Liver (tissue), 9 donors: Measurements from ENCODE around the gene CCDC12. TPM values are rescaled to one million over a fixed set of nuclear protein-coding genes. Genes with fewer than 3 reads are reported as not detected.

Experiments used
- DNase-seq: peaks from one replicate; pipeline ENCODE4 v3.0.0-alpha.2; 2017; ENCODE audit warnings: low spot score
- H3K27ac ChIP-seq, 2 donors: one replicate each; pipeline ENCODE4 v1.7.0; 2013; ENCODE audit warnings: inconsistent platforms in 2 of 2, low read length in 2 of 2, control low read depth in 1 of 2, low read depth in 1 of 2, mild to moderate bottlenecking in 1 of 2
- H3K27me3 ChIP-seq, 4 donors: one replicate each; pipeline versions ENCODE4 v1.6.1 to v1.7.0; 2013; ENCODE audit warnings: low read length in 3 of 4, inconsistent platforms in 1 of 4, mild to moderate bottlenecking in 1 of 4, moderate library complexity in 1 of 4; ENCODE audit not compliant: control insufficient read depth in 4 of 4, insufficient read depth in 4 of 4
- H3K36me3 ChIP-seq, 4 donors: one replicate each; pipeline versions ENCODE4 v1.6.1 to v1.7.0; 2013; ENCODE audit warnings: low read length in 3 of 4, mild to moderate bottlenecking in 3 of 4, low read depth in 1 of 4, moderate library complexity in 1 of 4; ENCODE audit not compliant: control insufficient read depth in 4 of 4, insufficient read depth in 3 of 4
- H3K4me1 ChIP-seq, 4 donors: one replicate each; pipeline versions ENCODE4 v1.6.1 to v1.7.0; 2013; ENCODE audit warnings: low read length in 3 of 4, mild to moderate bottlenecking in 3 of 4, moderate library complexity in 1 of 4; ENCODE audit not compliant: control insufficient read depth in 4 of 4, insufficient read depth in 4 of 4
- H3K4me3 ChIP-seq, 3 donors: one replicate each; pipeline versions ENCODE4 v1.6.1 to v1.7.0; 2013; ENCODE audit warnings: low read length in 3 of 3, control low read depth in 1 of 3, low read depth in 1 of 3, mild to moderate bottlenecking in 1 of 3
- H3K9ac ChIP-seq, 2 donors: one replicate each; pipeline ENCODE4 v1.7.0; 2013; ENCODE audit warnings: low read length in 2 of 2, mild to moderate bottlenecking in 2 of 2, moderate library complexity in 2 of 2, control low read depth in 1 of 2, low read depth in 1 of 2
- H3K9me3 ChIP-seq, 4 donors: one replicate each; pipeline versions ENCODE4 v1.6.1 to v1.7.0; 2013; ENCODE audit warnings: low read length in 3 of 4; ENCODE audit not compliant: control insufficient read depth in 4 of 4
- EGR1 ChIP-seq, 2 donors: IDR thresholded peaks; 2 replicates each; pipeline ENCODE4 v1.6.1; 2016 to 2018; ENCODE audit warnings: antibody characterized with exemption in 2 of 2, low read depth in 2 of 2
- FOXA1 ChIP-seq: IDR thresholded peaks from 2 replicates; pipeline ENCODE4 v1.6.1; 2016; ENCODE audit warnings: antibody characterized with exemption
- HNF4A ChIP-seq, 2 donors: conservative IDR thresholded peaks; 2 replicates each; pipeline ENCODE4 v1.6.1; 2016; ENCODE audit warnings: antibody characterized with exemption in 2 of 2, mild to moderate bottlenecking in 2 of 2
- HNF4G ChIP-seq: IDR thresholded peaks from 2 replicates; pipeline ENCODE4 v1.6.1; 2016; ENCODE audit warnings: antibody characterized with exemption
- NR2F2 ChIP-seq: IDR thresholded peaks from 2 replicates; pipeline ENCODE4 v1.6.1; 2016; ENCODE audit warnings: antibody characterized with exemption
- RAD21 ChIP-seq, 2 donors: IDR thresholded peaks; 2 replicates each; pipeline ENCODE4 v1.6.1; 2016; ENCODE audit warnings: antibody characterized with exemption in 2 of 2, mild to moderate bottlenecking in 2 of 2
- RXRA ChIP-seq, 2 donors: IDR thresholded peaks; 2 replicates each; pipeline ENCODE4 v1.6.1; 2017 to 2018; ENCODE audit warnings: antibody characterized with exemption in 2 of 2, mild to moderate bottlenecking in 1 of 2
- SP1 ChIP-seq: IDR thresholded peaks from 2 replicates; pipeline ENCODE4 v1.6.1; 2018; ENCODE audit warnings: antibody characterized with exemption, mild to moderate bottlenecking
- TAF1 ChIP-seq: conservative IDR thresholded peaks from 2 replicates; pipeline ENCODE4 v1.6.1; 2016; ENCODE audit warnings: antibody characterized with exemption, mild to moderate bottlenecking
- YY1 ChIP-seq: IDR thresholded peaks from 2 replicates; pipeline ENCODE4 v1.6.1; 2016; ENCODE audit warnings: antibody characterized with exemption, mild to moderate bottlenecking
- WGBS: extraction: QIAGEN DNeasy Blood & Tissue Kit; methylation state at CpG from one replicate; pipeline ENCODE4 v1.1.7; 2013; 5-methylcytosine and 5-hydroxymethylcytosine counted together
- polyA plus RNA-seq, 2 donors: library from polyadenylated mRNA; stranded (reverse) in 1 of 2; unstranded in 1 of 2; fragments of 200-250 nt in 1 of 2; fragments of >200 nt in 1 of 2; fragmentation: Nextera tagmentation in 1 of 2; extraction: Ambion mirVana in 1 of 2; gene quantifications; one replicate each; pipeline versions ENCODE4 v1.2.1 to v1.2.3, GENCODE V29; 2013 to 2015
- total RNA-seq, 2 donors: library from RNA; depleted of rRNA; stranded (reverse); fragments of >200 nt; gene quantifications; one replicate each; pipeline ENCODE4 v1.2.3, GENCODE V29; 2014
- TF ChIP-seq, protein P1 (sequence below): fragments of 150-350 bp; IDR thresholded peaks from 2 replicates; pipeline ENCODE4 v1.5.1; 2017; ENCODE audit warnings: improper control_type of control experiment, low read depth, low read length; ENCODE audit not compliant: missing input control
- TF ChIP-seq, protein P2 (sequence below): IDR thresholded peaks from 2 replicates; pipeline ENCODE4 v1.6.1; 2016; ENCODE audit warnings: antibody characterized with exemption
- TF ChIP-seq, protein P3 (sequence below): IDR thresholded peaks from 2 replicates; pipeline ENCODE4 v1.6.1; 2016; ENCODE audit warnings: antibody characterized with exemption, mild to moderate bottlenecking
- TF ChIP-seq, protein P4 (sequence below): IDR thresholded peaks from 2 replicates; pipeline ENCODE4 v1.6.1; 2016; ENCODE audit warnings: antibody characterized with exemption
- donor health status: healthy.
- donor health status: healthy.
- donor health status: healthy.
- donor health status: healthy.
- donor health status: healthy.

CCDC12 gene
- total and polyA plus RNA-seq, 4 donors: 8.5 to 35.1 (median 26.6) TPM

DNA sequence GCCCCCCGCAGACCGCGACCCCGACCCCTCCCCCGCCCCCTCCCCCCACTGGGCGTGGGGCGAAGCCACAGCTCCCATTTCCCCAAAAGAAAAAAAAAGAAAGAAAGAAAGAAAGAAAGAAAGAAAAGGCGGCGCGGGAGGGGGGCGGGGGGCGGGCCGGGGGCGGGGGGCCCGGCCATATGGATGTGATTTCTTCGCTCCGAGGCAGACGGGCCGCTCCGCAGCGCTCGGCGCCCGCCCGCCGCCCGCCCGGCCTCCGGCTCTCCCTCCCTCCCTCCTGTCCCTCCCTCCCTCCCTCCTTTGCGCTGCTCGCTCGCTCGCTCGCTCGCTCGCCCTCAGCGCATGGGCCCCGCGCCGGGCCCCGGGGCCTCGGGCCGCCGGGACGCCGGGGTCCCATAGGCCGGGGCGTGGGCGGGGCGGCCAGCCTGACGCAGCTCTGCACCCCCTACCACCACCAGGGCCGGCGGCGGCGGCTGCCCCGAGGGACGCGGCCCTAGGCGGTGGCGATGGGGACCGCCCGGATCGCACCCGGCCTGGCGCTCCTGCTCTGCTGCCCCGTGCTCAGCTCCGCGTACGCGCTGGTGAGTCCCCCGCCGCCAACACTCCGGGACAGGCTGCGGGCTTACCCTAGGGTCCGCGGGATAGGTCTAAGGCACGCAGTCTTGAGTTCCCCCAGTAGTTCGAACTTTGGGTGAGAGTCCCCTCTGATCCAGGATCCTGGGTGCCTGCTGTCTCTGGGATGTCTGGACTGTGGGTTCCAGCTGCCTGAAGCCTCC is 93.3 kb downstream of the CCDC12 start:
- Histone ChIP-seq H3K4me1 (peaks cover 3 to 7% (median 4%) of the 10 kb centered on the region in 4 donors), H3K27me3 (peaks cover 0 to 13% (median 1%) of the 10 kb centered on the region in 4 donors), H3K9ac (no peak overlapping the region), H3K4me3 (peak overlapping the region in 1 of 3 donors; percentile 60), H3K27ac (peak overlapping the region; percentile 37 to 57), H3K9me3 (no peaks in the 10 kb centered on the region), H3K36me3 (no peaks in the 10 kb centered on the region)
- TF ChIP-seq TAF1 (no peak), RXRA (IDR thresholded peaks at IDR 0.05) (no peak)
- TF ChIP-seq, protein P1, sequence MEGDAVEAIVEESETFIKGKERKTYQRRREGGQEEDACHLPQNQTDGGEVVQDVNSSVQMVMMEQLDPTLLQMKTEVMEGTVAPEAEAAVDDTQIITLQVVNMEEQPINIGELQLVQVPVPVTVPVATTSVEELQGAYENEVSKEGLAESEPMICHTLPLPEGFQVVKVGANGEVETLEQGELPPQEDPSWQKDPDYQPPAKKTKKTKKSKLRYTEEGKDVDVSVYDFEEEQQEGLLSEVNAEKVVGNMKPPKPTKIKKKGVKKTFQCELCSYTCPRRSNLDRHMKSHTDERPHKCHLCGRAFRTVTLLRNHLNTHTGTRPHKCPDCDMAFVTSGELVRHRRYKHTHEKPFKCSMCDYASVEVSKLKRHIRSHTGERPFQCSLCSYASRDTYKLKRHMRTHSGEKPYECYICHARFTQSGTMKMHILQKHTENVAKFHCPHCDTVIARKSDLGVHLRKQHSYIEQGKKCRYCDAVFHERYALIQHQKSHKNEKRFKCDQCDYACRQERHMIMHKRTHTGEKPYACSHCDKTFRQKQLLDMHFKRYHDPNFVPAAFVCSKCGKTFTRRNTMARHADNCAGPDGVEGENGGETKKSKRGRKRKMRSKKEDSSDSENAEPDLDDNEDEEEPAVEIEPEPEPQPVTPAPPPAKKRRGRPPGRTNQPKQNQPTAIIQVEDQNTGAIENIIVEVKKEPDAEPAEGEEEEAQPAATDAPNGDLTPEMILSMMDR: no peak
- TF ChIP-seq, protein P2, sequence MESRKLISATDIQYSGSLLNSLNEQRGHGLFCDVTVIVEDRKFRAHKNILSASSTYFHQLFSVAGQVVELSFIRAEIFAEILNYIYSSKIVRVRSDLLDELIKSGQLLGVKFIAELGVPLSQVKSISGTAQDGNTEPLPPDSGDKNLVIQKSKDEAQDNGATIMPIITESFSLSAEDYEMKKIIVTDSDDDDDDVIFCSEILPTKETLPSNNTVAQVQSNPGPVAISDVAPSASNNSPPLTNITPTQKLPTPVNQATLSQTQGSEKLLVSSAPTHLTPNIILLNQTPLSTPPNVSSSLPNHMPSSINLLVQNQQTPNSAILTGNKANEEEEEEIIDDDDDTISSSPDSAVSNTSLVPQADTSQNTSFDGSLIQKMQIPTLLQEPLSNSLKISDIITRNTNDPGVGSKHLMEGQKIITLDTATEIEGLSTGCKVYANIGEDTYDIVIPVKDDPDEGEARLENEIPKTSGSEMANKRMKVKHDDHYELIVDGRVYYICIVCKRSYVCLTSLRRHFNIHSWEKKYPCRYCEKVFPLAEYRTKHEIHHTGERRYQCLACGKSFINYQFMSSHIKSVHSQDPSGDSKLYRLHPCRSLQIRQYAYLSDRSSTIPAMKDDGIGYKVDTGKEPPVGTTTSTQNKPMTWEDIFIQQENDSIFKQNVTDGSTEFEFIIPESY: no peak
- no peak for DNase-seq
- WGBS: 5% methylated on average over 78 of the region's 78 CpGs

DNA sequence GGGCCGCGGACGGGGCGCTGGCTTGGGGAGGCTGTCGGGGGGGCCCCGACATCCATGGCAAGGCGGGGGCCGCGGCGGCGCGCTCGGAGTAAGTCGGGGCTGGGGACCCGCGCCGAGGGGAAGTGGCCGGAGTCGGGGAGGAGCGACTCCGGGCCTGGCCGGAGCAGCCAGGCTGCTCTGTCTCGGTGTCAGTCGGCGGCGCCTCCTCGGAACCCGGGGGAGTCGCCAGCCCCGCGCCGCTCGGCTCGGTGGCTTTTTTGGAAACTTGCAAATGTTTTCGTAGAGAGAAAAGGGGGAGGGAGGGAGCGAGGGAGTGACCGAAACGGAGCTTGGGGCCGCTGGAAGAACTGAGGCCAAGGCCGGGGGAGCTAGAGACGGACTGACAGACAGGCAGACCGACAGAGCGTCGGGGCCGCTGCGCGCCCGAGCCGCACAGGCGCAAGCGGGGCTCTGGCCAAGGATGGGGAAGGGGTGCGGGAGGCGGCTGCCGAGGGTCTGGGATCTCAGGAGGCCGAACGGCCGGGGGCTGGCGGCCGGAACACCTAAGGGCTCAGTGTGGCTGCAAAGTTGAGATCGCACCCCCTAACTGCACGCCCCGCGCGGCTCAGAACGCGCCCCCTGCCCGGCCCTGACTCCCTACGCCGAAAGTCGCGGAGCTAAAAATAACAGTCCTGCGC is 94.0 kb downstream of the CCDC12 start:
- Histone ChIP-seq H3K4me3 (peak overlapping the region; percentile 13 to 60 (median 38)), H3K9ac (no peak overlapping the region), H3K36me3 (no peaks in the 10 kb centered on the region), H3K4me1 (peaks cover 3 to 7% (median 4%) of the 10 kb centered on the region in 4 donors), H3K27me3 (peaks cover 0 to 13% (median 1%) of the 10 kb centered on the region in 4 donors), H3K27ac (peak overlapping the region; percentile 0 to 57), H3K9me3 (no peaks in the 10 kb centered on the region)
- DNase-seq: no peak
- WGBS: 2% methylated on average over 72 of the region's 72 CpGs
- no peak for TF ChIP-seq RAD21 (IDR thresholded peaks at IDR 0.05)
- TF ChIP-seq YY1: no peak
- TF ChIP-seq NR2F2: no peak
- TF ChIP-seq, protein P3, sequence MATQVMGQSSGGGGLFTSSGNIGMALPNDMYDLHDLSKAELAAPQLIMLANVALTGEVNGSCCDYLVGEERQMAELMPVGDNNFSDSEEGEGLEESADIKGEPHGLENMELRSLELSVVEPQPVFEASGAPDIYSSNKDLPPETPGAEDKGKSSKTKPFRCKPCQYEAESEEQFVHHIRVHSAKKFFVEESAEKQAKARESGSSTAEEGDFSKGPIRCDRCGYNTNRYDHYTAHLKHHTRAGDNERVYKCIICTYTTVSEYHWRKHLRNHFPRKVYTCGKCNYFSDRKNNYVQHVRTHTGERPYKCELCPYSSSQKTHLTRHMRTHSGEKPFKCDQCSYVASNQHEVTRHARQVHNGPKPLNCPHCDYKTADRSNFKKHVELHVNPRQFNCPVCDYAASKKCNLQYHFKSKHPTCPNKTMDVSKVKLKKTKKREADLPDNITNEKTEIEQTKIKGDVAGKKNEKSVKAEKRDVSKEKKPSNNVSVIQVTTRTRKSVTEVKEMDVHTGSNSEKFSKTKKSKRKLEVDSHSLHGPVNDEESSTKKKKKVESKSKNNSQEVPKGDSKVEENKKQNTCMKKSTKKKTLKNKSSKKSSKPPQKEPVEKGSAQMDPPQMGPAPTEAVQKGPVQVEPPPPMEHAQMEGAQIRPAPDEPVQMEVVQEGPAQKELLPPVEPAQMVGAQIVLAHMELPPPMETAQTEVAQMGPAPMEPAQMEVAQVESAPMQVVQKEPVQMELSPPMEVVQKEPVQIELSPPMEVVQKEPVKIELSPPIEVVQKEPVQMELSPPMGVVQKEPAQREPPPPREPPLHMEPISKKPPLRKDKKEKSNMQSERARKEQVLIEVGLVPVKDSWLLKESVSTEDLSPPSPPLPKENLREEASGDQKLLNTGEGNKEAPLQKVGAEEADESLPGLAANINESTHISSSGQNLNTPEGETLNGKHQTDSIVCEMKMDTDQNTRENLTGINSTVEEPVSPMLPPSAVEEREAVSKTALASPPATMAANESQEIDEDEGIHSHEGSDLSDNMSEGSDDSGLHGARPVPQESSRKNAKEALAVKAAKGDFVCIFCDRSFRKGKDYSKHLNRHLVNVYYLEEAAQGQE: no peak
- TF ChIP-seq, protein P1: no peak
- no peak for TF ChIP-seq EGR1 (IDR thresholded peaks at IDR 0.05; ENCODE audit: low read depth in 2 of 2)
- TF ChIP-seq, protein P4, sequence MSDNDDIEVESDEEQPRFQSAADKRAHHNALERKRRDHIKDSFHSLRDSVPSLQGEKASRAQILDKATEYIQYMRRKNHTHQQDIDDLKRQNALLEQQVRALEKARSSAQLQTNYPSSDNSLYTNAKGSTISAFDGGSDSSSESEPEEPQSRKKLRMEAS: no peak
- TF ChIP-seq HNF4G: no peak
- no peak for TF ChIP-seq HNF4A (conservative IDR thresholded peaks at IDR 0.05)
- TF ChIP-seq SP1: no peak
- TF ChIP-seq FOXA1: no peak
- TF ChIP-seq RXRA (IDR thresholded peaks at IDR 0.05): no peak
- no peak for TF ChIP-seq TAF1
